Common myeloid progenitor, CD34-positive (primary cell): Measurements from ENCODE around the gene TEX19.
A peak's percentile ranks its signal among the peaks of the same experiment; 100 is the strongest.

Source experiments
- CTCF ChIA-PET: fragments of 350-600 bp; sonication (Branson Sonifier 250); formaldehyde crosslinking; loops from one replicate; lab custom pipeline; 2021; ENCODE audit warnings: antibody characterized with exemption; lab: Charles Lee
- POLR2A ChIA-PET: fragments of 350-600 bp; sonication (Branson Sonifier 250); formaldehyde crosslinking; loops from one replicate; lab custom pipeline; 2021; ENCODE audit warnings: antibody characterized with exemption; lab: Charles Lee
- DNase-seq, 3 donors: peaks; one replicate each; pipeline versions ENCODE4 v3.0.0 to v3.0.0-alpha.2; 2013
- H3K27ac ChIP-seq, 2 experiments: 1 replicate in 1 of 2; 2 replicates in 1 of 2; pipeline ENCODE4 v1.7.0; 2013; ENCODE audit warnings: inconsistent platforms in 2 of 2, low read length in 2 of 2, mild to moderate bottlenecking in 2 of 2, low read depth in 1 of 2, moderate library complexity in 1 of 2; ENCODE audit not compliant: severe bottlenecking in 2 of 2, insufficient read depth in 1 of 2, poor library complexity in 1 of 2
- H3K27me3 ChIP-seq, 5 experiments: replicated peaks in 2 of 5; 1 replicate in 3 of 5; 2 replicates in 2 of 5; pipeline versions ENCODE4 v1.6.1 to v1.7.0; 2013; ENCODE audit warnings: low read length in 4 of 5, mild to moderate bottlenecking in 2 of 5, moderate library complexity in 2 of 5, inconsistent platforms in 1 of 5; ENCODE audit not compliant: insufficient read depth in 5 of 5, control insufficient read depth in 4 of 5
- H3K36me3 ChIP-seq, 4 experiments: 1 replicate in 2 of 4; 2 replicates in 2 of 4; pipeline versions ENCODE4 v1.6.1 to v1.7.0; 2013; ENCODE audit warnings: low read length in 3 of 4, control low read depth in 1 of 4, mild to moderate bottlenecking in 1 of 4; ENCODE audit not compliant: control insufficient read depth in 4 of 4, insufficient read depth in 4 of 4
- H3K4me1 ChIP-seq, 4 experiments: 1 replicate in 3 of 4; 2 replicates in 1 of 4; pipeline versions ENCODE4 v1.6.1 to v1.7.1; 2013; ENCODE audit warnings: low read length in 3 of 4, mild to moderate bottlenecking in 3 of 4, control low read depth in 1 of 4, inconsistent platforms in 1 of 4, moderate library complexity in 1 of 4; ENCODE audit not compliant: control insufficient read depth in 4 of 4, insufficient read depth in 4 of 4; ENCODE audit errors: control extremely low read depth in 1 of 4
- H3K4me3 ChIP-seq, 7 experiments: 1 replicate in 4 of 7; 2 replicates in 3 of 7; pipeline versions ENCODE4 v1.5.1 to v1.7.0; 2013; ENCODE audit warnings: mild to moderate bottlenecking in 7 of 7, low read length in 6 of 7, moderate library complexity in 6 of 7, inconsistent platforms in 2 of 7, low read depth in 2 of 7, control low read depth in 1 of 7; ENCODE audit not compliant: insufficient read depth in 4 of 7, control insufficient read depth in 1 of 7; ENCODE audit errors: extremely low read depth in 1 of 7
- H3K9me3 ChIP-seq, 5 experiments: 1 replicate in 4 of 5; 2 replicates in 1 of 5; pipeline versions ENCODE4 v1.6.1 to v1.7.1; 2013; ENCODE audit warnings: low read length in 4 of 5, mild to moderate bottlenecking in 2 of 5, inconsistent platforms in 1 of 5, low read depth in 1 of 5, moderate library complexity in 1 of 5; ENCODE audit not compliant: control insufficient read depth in 4 of 5, insufficient read depth in 2 of 5; ENCODE audit errors: control extremely low read depth in 1 of 5
- WGBS: methylation state at CpG from one replicate; pipeline ENCODE4 v1.1.5; 2013; ENCODE audit not compliant: insufficient coverage; 5-methylcytosine and 5-hydroxymethylcytosine counted together

Gene TEX19

GRCh38 chr17:82338858-82339633 lies 20.0 kb upstream of the TEX19 start:
- no peaks in the 10 kb centered on the region for H3K9me3 ChIP-seq
- H3K4me1 ChIP-seq = peaks cover 0 to 19% (median 17%) of the 10 kb centered on the region in 4 experiments
- no peaks in the 10 kb centered on the region for H3K36me3 ChIP-seq
- H3K27ac ChIP-seq = peak overlapping the region in 1 of 2 experiments; percentile 66
- 91% methylated on average over 29 of the region's 29 CpGs for WGBS
- DNase-seq = no peak
- POLR2A ChIA-PET = no interaction called here
- H3K4me3 ChIP-seq = no peak overlapping the region
- CTCF ChIA-PET = interaction anchor here (1.7 to 1.8 kb wide), 2 partner anchors 34 to 39 kb away, joined by 4 read pairs; no protein-coding TSS in a partner anchor
- H3K27me3 ChIP-seq = peaks cover 0 to 2% (median 0%) of the 10 kb centered on the region in 5 experiments

GRCh38 chr17:82339634-82340580 lies 19.1 kb upstream of the TEX19 start:
- ChIA-PET CTCF (no interaction called here), POLR2A (no interaction called here)
- H3K9me3 ChIP-seq = no peaks in the 10 kb centered on the region
- H3K27ac ChIP-seq = peak overlapping the region in 1 of 2 experiments; percentile 66
- H3K4me3 ChIP-seq = no peak overlapping the region
- no peak for DNase-seq
- no peaks in the 10 kb centered on the region for H3K27me3 ChIP-seq
- H3K36me3 ChIP-seq = no peaks in the 10 kb centered on the region
- 90% methylated on average over 6 of the region's 10 CpGs for WGBS
- peaks cover 0 to 10% (median 8%) of the 10 kb centered on the region in 4 experiments for H3K4me1 ChIP-seq

GRCh38 chr17:82342361-82343079 lies 16.5 kb upstream of the TEX19 start:
- DNase-seq = no peak
- Histone ChIP-seq H3K36me3 (no peaks in the 10 kb centered on the region), H3K4me3 (no peak overlapping the region), H3K27ac (no peak overlapping the region), H3K27me3 (no peaks in the 10 kb centered on the region), H3K4me1 (peaks cover 0 to 9% (median 6%) of the 10 kb centered on the region in 4 experiments), H3K9me3 (no peaks in the 10 kb centered on the region)
- WGBS = 94% methylated on average over 24 of the region's 28 CpGs
- ChIA-PET CTCF (interaction anchor here (0.8 to 1.7 kb wide), 5 partner anchors 8 to 14 kb away, joined by 3 to 5 read pairs (median 3); partner anchors contain the start of gene SECTM1), POLR2A (interaction anchor here (0.7 kb wide), 1 partner anchor 10 kb away, joined by 3 read pairs; no protein-coding TSS in a partner anchor)

- POLR2A ChIA-PET = no interaction called here
- DNase-seq = no peak
- CTCF ChIA-PET = interaction anchor here (0.7 to 1.7 kb wide), 7 partner anchors 9 to 131 kb away, joined by 3 to 5 read pairs (median 3); partner anchors contain the start of gene SECTM1
- Histone ChIP-seq H3K4me3 (no peak overlapping the region), H3K9me3 (no peaks in the 10 kb centered on the region), H3K4me1 (peaks cover 0 to 9% (median 6%) of the 10 kb centered on the region in 4 experiments), H3K36me3 (no peaks in the 10 kb centered on the region), H3K27me3 (no peaks in the 10 kb centered on the region), H3K27ac (no peak overlapping the region)
- WGBS = 100% methylated on average over 5 of the region's 5 CpGs
Measured at GRCh38 chr17:82343560-82343959, 15.5 kb upstream of the TEX19 start.

GRCh38 chr17:82344175-82344907 lies 14.7 kb upstream of the TEX19 start:
- Histone ChIP-seq H3K4me3 (no peak overlapping the region), H3K36me3 (no peaks in the 10 kb centered on the region), H3K27ac (peak overlapping the region in 1 of 2 experiments; percentile 70), H3K4me1 (peaks cover 0 to 9% (median 6%) of the 10 kb centered on the region in 4 experiments), H3K27me3 (no peaks in the 10 kb centered on the region), H3K9me3 (no peaks in the 10 kb centered on the region)
- DNase-seq = peak in 2 of 3 donors; percentile 24 to 31
- ChIA-PET CTCF (interaction anchor here (0.5 to 1.7 kb wide), 8 partner anchors 8 to 130 kb away, joined by 3 to 7 read pairs (median 3); partner anchors contain the start of gene SECTM1), POLR2A (no interaction called here)
- 87% methylated on average over 24 of the region's 24 CpGs for WGBS
